ENCODE data around the gene GNAQ.
"Not testable (repeated sequence)": the region's sequence is repeated elsewhere in the genome, so short reads cannot be mapped to it uniquely, and the experiment has no call there.

The GNAQ gene

DNA sequence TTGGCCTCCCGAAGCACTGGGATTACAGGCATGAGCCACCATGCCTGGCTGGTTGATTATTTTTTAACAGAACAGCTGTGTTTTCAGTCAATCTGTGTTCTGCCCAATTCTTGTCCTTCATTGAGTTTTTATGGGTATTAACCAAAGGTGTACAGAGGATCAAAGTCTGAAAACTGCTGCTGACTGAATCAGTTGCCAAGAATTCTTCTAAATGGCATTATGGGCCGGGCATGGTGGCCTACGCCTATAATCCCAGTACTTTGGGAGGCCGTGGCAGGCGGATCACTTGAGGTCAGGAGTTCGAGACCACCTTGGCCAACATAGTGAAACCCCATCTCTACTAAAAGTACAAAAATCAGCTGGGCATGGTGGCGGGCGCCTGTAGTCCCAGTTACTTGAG, 150.0 kb downstream of the GNAQ start:
- not testable (repeated sequence) for H3K27ac ChIP-seq (ENCODE audit: low read depth, low read length); H3K27me3 ChIP-seq (ENCODE audit: insufficient read depth, low read length)
- H3K79me2 ChIP-seq (ENCODE audit: control insufficient read depth, insufficient read depth, low read length, unreplicated experiment): peaks cover 20% of the 10 kb centered on the region

GRCh38 chr9:77881111-77881510, 150.5 kb downstream of the GNAQ start:
- Histone ChIP-seq H3K4me3 (ENCODE audit: low read depth, low read length) (no peak overlapping the region), H3K27me3 (ENCODE audit: insufficient read depth, low read length) (no peaks in the 10 kb centered on the region), H3K4me1 (ENCODE audit: control insufficient read depth, insufficient read depth, low read length, unreplicated experiment) (peaks cover 42% of the 10 kb centered on the region), H3K79me2 (ENCODE audit: control insufficient read depth, insufficient read depth, low read length, unreplicated experiment) (peaks cover 20% of the 10 kb centered on the region), H3K36me3 (ENCODE audit: insufficient read depth, low read length) (no peaks in the 10 kb centered on the region), H3K27ac (ENCODE audit: low read depth, low read length) (no peak overlapping the region), H2AFZ (ENCODE audit: low read length, unreplicated experiment) (no peak overlapping the region)

More for the DNA sequence above, 150.0 kb downstream of the GNAQ start:
- peaks cover 37% of the 10 kb centered on the region for H3K4me1 ChIP-seq (ENCODE audit: control insufficient read depth, insufficient read depth, low read length, unreplicated experiment)
- H3K4me3 ChIP-seq (ENCODE audit: low read depth, low read length); H3K36me3 ChIP-seq (ENCODE audit: insufficient read depth, low read length); H2AFZ ChIP-seq (ENCODE audit: low read length, unreplicated experiment): not testable (repeated sequence)

GRCh38 chr9:77879437-77879943, 152.1 kb downstream of the GNAQ start:
- Histone ChIP-seq H3K4me1 (ENCODE audit: control insufficient read depth, insufficient read depth, low read length, unreplicated experiment) (peaks cover 35% of the 10 kb centered on the region), H3K79me2 (ENCODE audit: control insufficient read depth, insufficient read depth, low read length, unreplicated experiment) (peaks cover 23% of the 10 kb centered on the region), H2AFZ (ENCODE audit: low read length, unreplicated experiment) (no peak overlapping the region), H3K27ac (ENCODE audit: low read depth, low read length) (peak overlapping the region; percentile 46), H3K27me3 (ENCODE audit: insufficient read depth, low read length) (no peaks in the 10 kb centered on the region), H3K36me3 (ENCODE audit: insufficient read depth, low read length) (no peaks in the 10 kb centered on the region), H3K4me3 (ENCODE audit: low read depth, low read length) (no peak overlapping the region)

- H3K4me1 ChIP-seq (ENCODE audit: control insufficient read depth, insufficient read depth, low read length, unreplicated experiment): peaks cover 28% of the 10 kb centered on the region
- H3K27ac ChIP-seq (ENCODE audit: low read depth, low read length): peak overlapping the region; percentile 12
- H3K4me3 ChIP-seq (ENCODE audit: low read depth, low read length); H3K27me3 ChIP-seq (ENCODE audit: insufficient read depth, low read length); H3K36me3 ChIP-seq (ENCODE audit: insufficient read depth, low read length); H2AFZ ChIP-seq (ENCODE audit: low read length, unreplicated experiment): not testable (repeated sequence)
- H3K79me2 ChIP-seq (ENCODE audit: control insufficient read depth, insufficient read depth, low read length, unreplicated experiment): peaks cover 27% of the 10 kb centered on the region
Measured at GRCh38 chr9:77878793-77879192, 152.8 kb downstream of the GNAQ start.

GRCh38 chr9:77877976-77878375, 153.6 kb downstream of the GNAQ start:
- Histone ChIP-seq H2AFZ (ENCODE audit: low read length, unreplicated experiment) (no peak overlapping the region), H3K27me3 (ENCODE audit: insufficient read depth, low read length) (no peaks in the 10 kb centered on the region), H3K4me3 (ENCODE audit: low read depth, low read length) (no peak overlapping the region), H3K79me2 (ENCODE audit: control insufficient read depth, insufficient read depth, low read length, unreplicated experiment) (peaks cover 24% of the 10 kb centered on the region), H3K36me3 (ENCODE audit: insufficient read depth, low read length) (no peaks in the 10 kb centered on the region), H3K27ac (ENCODE audit: low read depth, low read length) (no peak overlapping the region), H3K4me1 (ENCODE audit: control insufficient read depth, insufficient read depth, low read length, unreplicated experiment) (peaks cover 26% of the 10 kb centered on the region)

DNA sequence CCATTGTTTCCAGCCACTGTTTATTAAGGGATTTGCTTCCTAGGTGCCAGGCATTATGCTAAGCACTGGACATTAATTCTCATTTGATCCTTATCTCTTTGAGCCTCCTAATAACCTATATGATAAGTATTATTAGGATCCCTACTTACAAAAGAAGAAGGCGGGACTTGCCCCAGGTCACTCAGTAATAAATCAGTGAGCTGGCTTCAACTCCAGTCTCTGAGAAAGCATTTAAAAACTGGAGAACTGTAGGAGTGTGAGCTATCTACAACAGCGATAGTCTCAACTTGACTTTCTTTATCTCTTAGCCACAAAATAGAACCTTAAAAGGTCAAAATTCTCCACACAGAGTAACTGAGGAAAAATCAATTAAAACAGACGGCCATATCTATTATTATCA, 155.0 kb downstream of the GNAQ start:
- H2AFZ ChIP-seq (ENCODE audit: low read length, unreplicated experiment): no peak overlapping the region
- no peaks in the 10 kb centered on the region for H3K36me3 ChIP-seq (ENCODE audit: insufficient read depth, low read length)
- H3K79me2 ChIP-seq (ENCODE audit: control insufficient read depth, insufficient read depth, low read length, unreplicated experiment): peaks cover 21% of the 10 kb centered on the region
- H3K27me3 ChIP-seq (ENCODE audit: insufficient read depth, low read length): no peaks in the 10 kb centered on the region
- no peak overlapping the region for H3K4me3 ChIP-seq (ENCODE audit: low read depth, low read length)
- H3K27ac ChIP-seq (ENCODE audit: low read depth, low read length): no peak overlapping the region
- H3K4me1 ChIP-seq (ENCODE audit: control insufficient read depth, insufficient read depth, low read length, unreplicated experiment): peaks cover 26% of the 10 kb centered on the region

GRCh38 chr9:77876091-77876490, 155.5 kb downstream of the GNAQ start:
- no peak overlapping the region for H3K4me3 ChIP-seq (ENCODE audit: low read depth, low read length)
- H3K27ac ChIP-seq (ENCODE audit: low read depth, low read length): no peak overlapping the region
- peaks cover 26% of the 10 kb centered on the region for H3K4me1 ChIP-seq (ENCODE audit: control insufficient read depth, insufficient read depth, low read length, unreplicated experiment)
- H3K79me2 ChIP-seq (ENCODE audit: control insufficient read depth, insufficient read depth, low read length, unreplicated experiment): peaks cover 19% of the 10 kb centered on the region
- no peaks in the 10 kb centered on the region for H3K36me3 ChIP-seq (ENCODE audit: insufficient read depth, low read length)
- no peaks in the 10 kb centered on the region for H3K27me3 ChIP-seq (ENCODE audit: insufficient read depth, low read length)
- H2AFZ ChIP-seq (ENCODE audit: low read length, unreplicated experiment): no peak overlapping the region

DNA sequence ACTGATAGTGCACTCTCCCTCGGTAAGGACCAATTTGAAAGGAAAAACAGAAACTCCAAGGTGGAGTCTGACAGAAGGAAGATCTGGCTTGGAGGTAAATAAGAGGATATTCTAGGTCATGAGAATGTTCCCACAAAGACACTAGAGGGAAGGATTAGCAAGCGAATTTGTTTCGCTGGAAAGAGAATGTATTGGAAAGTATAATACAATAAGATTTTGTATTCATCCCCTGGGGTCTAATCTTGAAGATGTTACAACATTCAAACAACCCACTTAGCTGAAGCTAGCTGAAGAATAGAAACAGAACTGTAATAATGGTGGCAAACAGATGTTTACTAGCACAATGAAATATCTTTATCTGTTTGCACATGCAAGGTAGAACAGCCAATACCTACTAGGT, 158.7 kb downstream of the GNAQ start:
- H2AFZ ChIP-seq (ENCODE audit: low read length, unreplicated experiment): no peak overlapping the region
- no peaks in the 10 kb centered on the region for H3K36me3 ChIP-seq (ENCODE audit: insufficient read depth, low read length)
- H3K79me2 ChIP-seq (ENCODE audit: control insufficient read depth, insufficient read depth, low read length, unreplicated experiment): peaks cover 19% of the 10 kb centered on the region
- H3K27ac ChIP-seq (ENCODE audit: low read depth, low read length): no peak overlapping the region
- no peak overlapping the region for H3K4me3 ChIP-seq (ENCODE audit: low read depth, low read length)
- H3K27me3 ChIP-seq (ENCODE audit: insufficient read depth, low read length): no peaks in the 10 kb centered on the region
- H3K4me1 ChIP-seq (ENCODE audit: control insufficient read depth, insufficient read depth, low read length, unreplicated experiment): peaks cover 7% of the 10 kb centered on the region

GRCh38 chr9:77872177-77872576, 159.4 kb downstream of the GNAQ start:
- peaks cover 7% of the 10 kb centered on the region for H3K4me1 ChIP-seq (ENCODE audit: control insufficient read depth, insufficient read depth, low read length, unreplicated experiment)
- no peak overlapping the region for H3K4me3 ChIP-seq (ENCODE audit: low read depth, low read length)
- H3K36me3 ChIP-seq (ENCODE audit: insufficient read depth, low read length): no peaks in the 10 kb centered on the region
- no peak overlapping the region for H2AFZ ChIP-seq (ENCODE audit: low read length, unreplicated experiment)
- peaks cover 12% of the 10 kb centered on the region for H3K79me2 ChIP-seq (ENCODE audit: control insufficient read depth, insufficient read depth, low read length, unreplicated experiment)
- no peaks in the 10 kb centered on the region for H3K27me3 ChIP-seq (ENCODE audit: insufficient read depth, low read length)
- H3K27ac ChIP-seq (ENCODE audit: low read depth, low read length): no peak overlapping the region

DNA sequence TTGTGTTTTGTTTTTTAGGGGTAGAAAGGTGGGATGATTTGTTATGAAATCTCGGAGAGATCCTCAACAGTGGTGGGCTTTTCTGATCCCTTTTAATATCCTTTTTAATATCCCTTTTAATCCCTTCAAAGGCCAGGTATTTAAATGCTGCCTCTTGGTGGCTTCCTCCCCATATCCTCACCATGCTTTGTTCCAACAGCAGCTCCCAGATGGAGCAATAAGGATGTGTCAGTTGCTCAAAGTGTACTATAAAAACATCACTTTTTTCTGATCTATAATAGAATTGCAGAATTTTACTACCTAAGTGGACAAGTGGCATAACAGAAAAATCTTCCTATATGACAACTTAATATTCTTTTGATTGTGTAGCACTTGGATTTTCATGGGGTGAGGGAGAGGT, 160.1 kb downstream of the GNAQ start:
- H3K4me1 ChIP-seq (ENCODE audit: control insufficient read depth, insufficient read depth, low read length, unreplicated experiment): peaks cover 5% of the 10 kb centered on the region
- no peak overlapping the region for H2AFZ ChIP-seq (ENCODE audit: low read length, unreplicated experiment)
- peaks cover 9% of the 10 kb centered on the region for H3K79me2 ChIP-seq (ENCODE audit: control insufficient read depth, insufficient read depth, low read length, unreplicated experiment)
- H3K27ac ChIP-seq (ENCODE audit: low read depth, low read length): no peak overlapping the region
- no peaks in the 10 kb centered on the region for H3K27me3 ChIP-seq (ENCODE audit: insufficient read depth, low read length)
- H3K4me3 ChIP-seq (ENCODE audit: low read depth, low read length): no peak overlapping the region
- H3K36me3 ChIP-seq (ENCODE audit: insufficient read depth, low read length): no peaks in the 10 kb centered on the region

DNA sequence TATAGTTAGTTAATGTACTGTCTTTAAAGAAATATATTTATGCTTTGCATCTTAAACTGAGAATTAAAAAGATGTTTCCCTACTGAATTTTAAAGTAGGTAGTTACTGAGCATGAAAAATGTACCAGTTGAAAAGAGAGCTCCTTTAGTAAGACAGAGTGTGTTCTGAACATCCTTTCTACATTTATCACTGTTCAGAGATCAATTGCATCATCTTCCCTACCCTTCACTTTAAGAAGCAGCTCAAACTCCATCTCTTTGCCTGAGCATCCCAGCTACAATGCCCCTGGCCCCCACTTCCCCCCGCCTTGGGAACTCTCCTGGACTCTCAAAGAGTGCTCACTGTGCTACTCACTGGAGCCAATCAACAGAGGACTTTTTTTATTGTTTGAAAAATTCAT, 164.7 kb downstream of the GNAQ start:
- Histone ChIP-seq H3K27me3 (ENCODE audit: insufficient read depth, low read length) (no peaks in the 10 kb centered on the region), H3K27ac (ENCODE audit: low read depth, low read length) (no peak overlapping the region), H3K4me3 (ENCODE audit: low read depth, low read length) (no peak overlapping the region), H3K79me2 (ENCODE audit: control insufficient read depth, insufficient read depth, low read length, unreplicated experiment) (peaks cover 2% of the 10 kb centered on the region), H3K36me3 (ENCODE audit: insufficient read depth, low read length) (peaks cover 3% of the 10 kb centered on the region; the same call in 1 of the 2 replicates), H3K4me1 (ENCODE audit: control insufficient read depth, insufficient read depth, low read length, unreplicated experiment) (peaks cover 8% of the 10 kb centered on the region), H2AFZ (ENCODE audit: low read length, unreplicated experiment) (no peak overlapping the region)

Data from ACC112 (cell line).